Measurements from ENCODE around the gene FNDC3B.

FNDC3B gene

DNA sequence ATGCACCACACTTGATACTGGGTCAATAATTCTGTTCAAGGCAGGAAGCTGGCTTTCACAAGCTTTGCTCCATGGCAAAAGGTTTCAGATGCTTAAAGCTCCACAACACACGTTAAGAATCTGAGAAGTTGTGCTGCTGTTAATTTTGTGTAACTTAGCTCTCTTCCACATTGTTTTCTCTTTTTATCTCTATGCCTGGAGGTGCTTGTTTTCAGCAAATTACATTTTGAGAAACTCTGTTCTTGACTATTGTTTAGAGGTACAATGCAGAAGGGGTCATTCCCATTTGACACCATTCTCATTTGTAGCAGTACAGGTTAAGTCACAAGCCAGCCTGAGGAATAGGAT, 156.0 kb downstream of the FNDC3B start:
- DNase-seq: no peak

DNA sequence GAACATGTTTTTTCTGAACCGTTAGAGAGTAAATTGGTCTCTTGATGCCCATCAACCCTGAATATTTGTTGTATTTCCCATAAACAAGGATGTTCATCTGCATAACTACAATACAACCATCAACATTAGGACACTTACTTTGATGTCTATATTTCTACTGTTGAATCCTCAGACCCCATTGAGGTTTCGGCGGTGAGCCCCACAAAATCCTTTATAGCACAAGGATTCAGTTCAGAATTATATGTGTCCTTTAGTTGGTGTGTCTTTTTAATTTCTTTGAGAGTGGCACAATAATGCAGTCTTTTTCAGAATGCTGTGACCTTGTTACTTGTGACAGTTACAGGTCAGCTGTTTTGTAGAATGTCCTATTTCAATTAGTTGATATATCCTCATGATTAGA, 158.0 kb downstream of the FNDC3B start:
- DNase-seq: no peak

DNA sequence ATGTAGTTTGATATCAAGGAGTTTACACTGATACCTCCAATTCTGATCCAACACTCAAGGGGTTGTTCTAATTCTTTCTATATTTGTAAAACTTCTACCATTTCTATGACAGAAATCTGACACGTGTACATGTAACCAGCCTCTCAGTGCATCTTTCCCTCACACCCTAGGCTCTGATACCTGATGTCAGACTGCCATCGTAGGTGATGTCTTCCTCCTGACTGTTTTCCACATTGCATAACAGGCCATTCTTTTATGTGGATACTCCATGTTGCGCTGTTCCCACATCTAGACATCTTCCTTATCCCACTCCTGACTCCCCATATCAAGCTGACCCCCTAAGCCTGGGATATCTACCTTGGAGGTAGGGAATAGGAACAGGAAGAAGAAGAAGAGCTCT, 159.1 kb downstream of the FNDC3B start:
- DNase-seq: no peak

DNA sequence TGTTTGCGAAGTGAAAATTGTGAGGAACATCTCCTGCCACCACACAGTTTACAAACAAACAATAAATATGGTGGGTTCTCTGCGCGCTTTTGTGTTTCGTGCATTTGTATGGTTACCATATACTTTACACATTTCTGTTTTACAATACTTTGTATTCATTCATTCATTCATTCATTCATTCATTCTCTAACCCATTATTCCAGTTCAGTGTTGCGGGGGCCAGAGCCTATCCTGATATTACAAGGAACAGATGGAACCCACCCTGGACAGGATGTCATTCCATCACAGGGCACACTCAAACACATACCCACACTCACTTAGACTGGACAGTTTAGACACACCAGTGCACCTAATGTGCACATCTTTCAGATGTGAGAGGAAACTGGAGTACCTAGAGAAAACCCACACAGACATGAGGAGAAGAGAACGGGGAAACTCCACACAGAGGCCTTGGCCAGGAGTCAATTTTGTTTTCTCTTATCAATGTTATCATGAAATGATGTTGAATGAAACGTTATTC, 160.5 kb downstream of the FNDC3B start:
- DNase-seq: no peak

DNA sequence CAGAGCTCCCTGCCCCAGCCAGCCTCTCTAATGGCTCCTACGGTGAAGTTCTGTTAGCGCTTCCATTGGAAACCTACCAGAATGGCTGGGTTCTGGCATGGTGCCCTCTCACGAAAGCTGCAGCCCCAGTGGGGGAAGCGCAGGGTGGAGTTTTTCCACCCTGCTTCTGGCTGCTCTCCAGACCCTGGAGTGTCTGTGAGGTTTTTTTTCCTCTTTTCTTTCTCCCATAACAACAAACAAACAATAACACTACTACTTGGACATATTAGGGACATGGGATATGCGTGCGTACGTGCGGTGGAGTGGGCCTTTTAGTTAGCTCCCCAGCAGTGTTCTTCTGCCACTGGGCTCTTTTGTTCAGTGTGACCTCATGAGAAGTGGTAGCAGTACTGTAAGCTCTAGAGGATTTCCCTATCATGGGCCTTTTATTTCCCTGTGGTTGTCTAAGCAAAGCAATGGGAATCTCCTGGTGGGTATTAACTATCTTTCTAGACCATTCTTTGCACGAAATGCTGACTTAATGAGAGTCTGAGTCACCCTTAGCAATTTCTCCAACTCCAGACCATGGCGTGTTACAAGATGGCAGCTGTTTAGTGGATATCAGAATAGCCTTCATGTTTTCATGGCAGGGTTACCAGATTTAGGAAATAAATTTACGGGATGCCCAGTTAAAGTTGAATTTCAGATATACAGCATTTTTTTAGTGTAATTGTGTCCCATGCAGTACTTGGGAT, 161.9 kb downstream of the FNDC3B start:
- DNase-seq: no peak

DNA sequence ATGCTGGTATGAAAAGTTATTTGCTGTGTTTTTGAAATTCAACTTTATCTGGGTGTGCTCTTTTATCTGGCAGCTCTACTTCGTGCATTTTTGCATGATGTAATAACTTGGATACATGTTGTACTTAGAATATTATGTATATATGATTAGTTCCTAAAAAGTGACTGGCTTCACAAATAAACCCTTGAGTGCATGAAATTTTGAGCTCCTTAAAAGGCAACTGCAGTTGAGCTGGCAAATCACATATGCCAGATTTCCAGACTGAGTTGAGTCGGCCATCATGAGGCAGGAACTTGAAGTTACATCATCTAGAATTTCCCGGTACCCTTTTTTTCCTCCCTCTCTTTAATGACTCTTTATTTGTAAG, 162.5 kb downstream of the FNDC3B start:
- DNase-seq: no peak

DNA sequence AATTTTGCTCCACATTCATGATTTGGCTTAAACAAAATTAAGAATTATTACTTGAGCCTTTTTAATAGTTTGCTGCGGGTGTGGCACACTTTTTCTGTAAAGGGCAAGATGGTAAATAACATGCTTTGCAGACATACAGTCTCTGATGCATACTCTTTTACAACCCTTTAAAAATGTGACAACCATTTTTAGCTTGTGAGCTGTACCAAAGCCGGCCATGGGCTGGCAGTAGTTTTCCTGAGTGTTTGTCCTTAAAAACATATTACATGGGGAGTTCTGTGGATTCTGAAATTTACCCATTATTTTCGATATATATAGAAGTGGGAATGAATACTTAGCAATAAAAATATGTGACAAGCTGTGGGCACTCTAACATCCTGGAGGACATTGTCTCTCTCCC, 163.4 kb downstream of the FNDC3B start:
- DNase-seq: no peak

DNA sequence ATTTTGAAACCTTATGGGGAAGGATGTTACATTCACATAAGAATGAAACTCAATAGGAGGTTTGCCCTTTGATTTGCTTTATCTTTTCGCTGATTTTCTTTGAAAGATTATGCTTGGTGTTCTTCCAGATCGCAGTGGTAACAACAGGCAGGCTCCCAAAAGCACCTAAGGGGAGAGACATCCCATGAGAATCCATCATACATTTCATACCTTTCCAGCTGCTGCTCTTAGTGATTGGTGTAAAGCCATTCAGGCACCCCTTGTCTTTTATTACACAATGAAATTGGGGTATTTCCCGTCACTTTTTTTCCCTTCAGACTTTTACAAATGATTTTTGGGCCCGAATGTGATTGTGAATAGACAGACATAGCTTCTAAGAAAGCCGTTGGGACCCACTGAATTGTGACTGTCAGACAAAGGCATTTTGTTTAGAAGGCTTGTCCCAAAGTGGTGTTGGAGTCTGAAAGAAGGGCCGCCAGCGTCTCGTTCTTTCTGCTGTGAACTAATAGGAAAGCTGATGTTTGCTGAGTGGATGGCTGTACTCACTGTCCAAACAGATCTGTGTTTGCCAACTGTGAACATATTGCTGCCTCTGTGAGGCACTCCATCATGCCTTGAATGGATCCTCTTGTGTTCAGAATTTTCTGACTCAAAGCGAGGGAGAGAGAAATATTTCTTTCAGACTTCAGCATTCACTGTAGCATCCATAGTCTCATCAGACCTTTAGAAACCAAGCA, 164.3 kb downstream of the FNDC3B start:
- no peak for DNase-seq

DNA sequence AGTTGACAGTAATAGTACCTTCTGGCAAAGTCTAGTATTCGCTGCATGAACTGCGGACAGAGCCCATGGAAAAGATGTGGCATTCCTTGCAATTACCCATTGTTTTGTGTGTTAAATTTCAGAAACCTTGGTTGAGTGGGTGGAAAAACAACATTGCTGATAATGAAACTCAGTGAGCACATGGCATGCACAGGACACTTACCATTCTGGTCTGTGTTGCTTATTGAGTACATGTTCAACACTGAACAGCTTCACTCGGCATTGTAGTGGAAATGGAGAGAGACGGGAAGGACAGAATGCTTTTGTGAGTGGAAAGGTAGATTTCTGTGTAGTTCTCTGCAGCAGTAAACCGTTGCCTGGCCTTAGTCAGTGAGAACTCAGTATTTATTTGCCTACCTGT, 165.3 kb downstream of the FNDC3B start:
- no peak for DNase-seq

DNA sequence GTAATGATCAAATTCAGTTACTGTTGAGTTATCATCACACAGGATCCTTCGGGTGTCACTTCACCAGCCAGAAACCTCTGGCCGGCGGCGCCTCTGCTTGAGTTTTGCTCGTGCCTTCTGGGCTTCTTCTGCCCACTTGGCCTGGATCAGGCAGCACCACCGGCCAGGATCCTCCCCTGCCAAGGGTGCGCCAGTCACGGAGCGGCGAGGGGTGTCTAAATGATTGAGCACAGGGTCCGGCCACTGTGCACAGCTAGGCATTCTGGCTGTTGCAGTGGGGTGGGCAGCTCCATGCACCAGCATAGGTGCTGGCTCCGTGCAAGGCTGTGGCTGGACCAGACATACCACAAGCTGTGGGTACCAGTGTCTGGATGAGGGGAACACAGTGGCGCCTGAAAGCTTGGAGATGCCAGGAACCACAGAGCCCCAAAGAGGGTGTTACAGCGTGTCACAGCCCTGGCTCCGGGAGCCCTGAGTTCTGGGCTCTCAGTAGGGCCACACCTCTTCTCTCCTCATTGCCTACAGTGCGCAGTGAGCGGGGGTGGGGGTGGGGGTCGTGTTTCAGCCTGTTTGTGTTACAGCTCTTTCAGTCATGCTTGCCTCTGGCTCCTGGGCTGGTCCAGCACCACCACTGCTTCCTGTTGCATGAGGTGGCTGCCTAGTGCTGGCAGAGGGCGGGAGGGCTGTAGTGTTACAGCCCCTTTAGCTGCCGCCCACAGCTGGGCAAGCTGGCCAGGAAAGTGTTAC, 169.4 kb downstream of the FNDC3B start:
- no peak for DNase-seq

DNA sequence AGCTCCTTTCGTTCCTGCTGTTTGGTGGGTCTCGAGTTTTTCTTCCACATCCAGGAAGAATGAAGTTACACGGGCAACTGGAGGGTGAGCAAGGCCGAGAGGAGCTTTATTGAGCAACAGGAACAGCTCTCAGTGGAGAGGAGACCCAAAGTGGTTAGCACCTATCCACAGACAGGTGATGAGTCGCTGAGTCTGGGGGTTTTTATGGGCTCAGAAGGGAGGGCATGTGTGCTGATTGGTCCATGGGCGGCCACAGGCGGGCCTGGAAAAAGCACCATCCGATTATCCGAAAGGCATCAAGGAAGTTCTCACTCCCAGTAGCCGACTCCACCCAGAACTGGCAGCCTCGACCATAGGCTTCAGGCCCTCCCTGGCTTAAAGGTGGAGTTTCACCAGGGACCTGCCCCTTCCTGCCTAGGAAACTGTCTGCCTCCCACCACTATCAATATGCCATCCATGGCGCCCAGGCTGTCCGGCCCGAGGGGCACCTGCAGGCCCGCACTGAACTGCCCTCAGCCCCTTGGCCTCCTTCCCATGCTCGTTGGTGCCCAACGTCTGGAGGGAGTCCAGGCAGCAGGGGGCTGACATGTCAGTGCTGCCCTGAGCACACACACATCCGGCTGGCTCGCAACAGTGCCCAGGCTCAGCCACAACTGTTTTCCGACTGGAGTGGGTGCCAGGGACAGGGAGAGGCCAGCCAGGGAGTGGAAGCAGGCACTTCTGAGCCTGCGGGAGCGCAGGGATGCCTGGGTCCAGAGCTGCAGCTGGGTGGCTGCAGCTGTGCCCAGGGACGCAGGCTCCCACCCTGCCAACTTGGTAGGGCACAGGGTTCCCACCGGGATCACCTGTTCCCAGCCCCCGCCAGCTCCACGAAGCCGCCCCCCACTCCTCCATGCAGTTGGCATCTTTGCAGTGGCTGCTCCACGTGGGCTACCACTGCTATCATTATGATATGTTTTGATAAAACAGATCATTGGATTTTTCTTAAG, 170.2 kb downstream of the FNDC3B start:
- no peak for DNase-seq

DNA sequence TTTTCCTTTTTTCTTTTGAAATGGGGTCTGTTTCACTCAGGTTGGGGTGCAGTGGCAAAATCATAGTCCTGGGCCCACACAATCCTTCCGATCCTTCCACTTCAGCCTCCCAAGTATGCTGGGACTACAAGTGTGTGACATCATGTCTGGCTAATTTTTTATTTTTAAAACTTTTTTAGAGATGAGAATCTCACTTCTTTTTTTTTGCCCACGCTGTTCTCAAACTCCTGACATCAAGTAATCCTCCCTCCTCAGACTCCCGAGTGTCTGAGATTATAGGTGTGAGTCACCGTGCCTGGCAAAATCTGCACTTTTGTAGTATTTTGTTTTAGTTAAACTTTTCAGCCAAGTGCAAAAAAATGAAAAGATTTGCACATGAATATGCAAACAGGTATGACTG, 171.0 kb downstream of the FNDC3B start:
- no peak for DNase-seq

DNA sequence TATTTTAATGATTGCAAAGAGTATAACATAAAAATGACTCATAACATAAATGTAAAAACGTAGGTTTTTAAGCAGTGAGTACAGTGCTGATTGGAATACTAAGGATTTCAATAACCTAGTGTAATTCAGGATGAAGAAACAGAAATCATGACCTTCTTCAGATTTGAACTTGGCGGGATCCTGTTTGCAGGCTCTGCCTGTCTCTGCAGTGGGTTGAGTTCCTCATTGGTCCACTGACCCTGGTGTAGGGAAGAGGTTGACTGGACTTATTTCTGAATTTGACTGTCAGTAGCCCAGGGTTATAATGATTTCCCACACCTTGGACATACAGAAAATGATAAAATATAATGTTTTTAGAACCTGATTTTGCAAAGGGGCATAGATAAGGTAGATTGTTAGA, 171.7 kb downstream of the FNDC3B start:
- no peak for DNase-seq

DNA sequence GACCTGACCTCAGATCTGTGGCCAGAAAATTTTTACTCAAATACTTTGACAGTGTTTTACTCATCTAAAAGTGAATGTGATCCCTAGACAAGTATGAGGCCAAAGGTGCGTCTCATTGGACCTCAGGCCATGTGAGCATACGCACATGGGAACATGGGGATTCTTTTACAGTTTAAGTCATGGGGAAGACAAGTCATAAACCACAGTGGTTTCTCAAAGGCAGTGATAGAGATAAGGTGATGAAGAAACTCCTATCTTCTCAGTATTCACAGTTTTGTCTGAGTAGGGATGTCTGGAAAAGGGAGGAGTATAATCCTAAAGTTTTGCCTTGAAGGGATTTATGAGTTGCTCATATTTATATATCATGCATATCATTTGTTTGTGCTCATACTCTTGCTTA, 173.8 kb downstream of the FNDC3B start:
- DNase-seq: no peak

DNA sequence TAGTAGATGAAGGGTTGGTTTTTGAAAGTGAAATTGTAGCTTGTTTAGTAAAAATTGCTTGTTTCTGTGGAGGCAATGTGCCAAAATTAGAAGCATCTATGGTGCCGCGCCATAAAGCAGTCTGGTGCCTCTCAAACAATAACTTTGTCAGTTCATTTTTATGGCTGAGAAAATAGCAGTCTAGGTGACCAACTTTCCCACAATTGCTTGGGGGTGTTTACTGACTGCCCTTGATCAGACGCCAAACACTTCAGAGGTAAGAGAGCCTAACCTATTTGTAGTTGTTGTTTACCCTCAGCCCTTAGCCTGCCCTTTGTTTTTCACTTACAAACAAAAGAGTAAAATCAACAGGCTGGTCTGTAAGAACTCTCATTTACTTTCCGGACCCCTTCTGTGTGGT, 174.5 kb downstream of the FNDC3B start:
- no peak for DNase-seq

DNA sequence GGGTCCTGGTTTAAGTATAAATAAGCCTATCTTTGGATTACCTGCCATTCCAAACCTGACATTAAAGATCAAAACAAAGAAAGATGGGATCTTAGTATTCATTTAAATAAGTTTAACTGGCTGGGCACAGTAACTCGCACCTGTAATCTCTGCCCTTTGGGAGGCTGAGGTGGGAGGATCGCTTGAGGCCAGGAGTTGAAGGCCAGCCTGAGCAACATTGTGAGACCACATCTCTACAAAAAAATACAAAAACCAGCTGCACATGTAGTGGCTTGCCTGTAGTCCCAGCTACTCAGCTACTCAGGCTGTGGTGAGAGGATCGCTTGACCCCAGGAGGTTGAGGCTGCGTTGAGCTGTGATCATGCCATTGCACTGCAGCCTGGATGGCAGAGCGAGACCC, 176.9 kb downstream of the FNDC3B start:
- no peak for DNase-seq

DNA sequence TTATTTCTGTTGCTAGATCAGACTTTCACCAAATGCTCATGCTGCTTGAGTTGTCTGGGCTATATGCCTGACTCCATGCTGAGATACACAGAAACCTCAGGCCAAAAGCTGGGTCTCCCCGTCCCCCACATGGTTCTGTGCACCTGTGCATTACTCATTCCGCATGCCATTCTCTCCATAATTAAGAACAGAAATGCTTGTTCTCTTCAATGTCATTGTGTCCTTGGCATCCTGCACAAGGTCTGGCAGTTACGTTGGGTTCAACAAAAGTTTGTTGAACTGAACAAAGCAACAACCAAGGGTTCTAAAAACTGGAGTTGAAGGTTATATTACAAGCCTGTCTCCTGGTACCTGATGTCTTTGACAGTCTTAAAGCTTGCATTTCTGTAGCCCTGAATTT, 177.5 kb downstream of the FNDC3B start:
- DNase-seq: no peak

DNA sequence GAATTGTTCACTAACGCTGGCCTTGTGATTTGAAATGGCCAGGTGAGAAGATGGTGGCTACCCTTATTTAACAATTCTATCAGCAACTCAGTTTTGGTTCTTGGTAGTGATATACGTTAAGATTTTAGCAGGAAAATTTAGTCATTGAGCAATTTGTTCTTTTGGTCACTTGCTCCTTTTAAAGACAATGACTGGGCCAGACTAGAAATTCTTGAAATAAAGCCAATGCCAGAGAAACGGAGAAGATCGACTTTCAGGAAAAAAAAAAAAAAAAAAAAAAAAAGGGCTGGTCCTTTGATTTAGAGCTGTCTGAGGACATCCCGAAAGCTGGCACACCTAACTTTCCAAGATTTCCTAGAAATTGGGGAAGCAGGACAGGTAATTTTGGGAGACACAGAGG, 178.5 kb downstream of the FNDC3B start:
- DNase-seq: no peak

DNA sequence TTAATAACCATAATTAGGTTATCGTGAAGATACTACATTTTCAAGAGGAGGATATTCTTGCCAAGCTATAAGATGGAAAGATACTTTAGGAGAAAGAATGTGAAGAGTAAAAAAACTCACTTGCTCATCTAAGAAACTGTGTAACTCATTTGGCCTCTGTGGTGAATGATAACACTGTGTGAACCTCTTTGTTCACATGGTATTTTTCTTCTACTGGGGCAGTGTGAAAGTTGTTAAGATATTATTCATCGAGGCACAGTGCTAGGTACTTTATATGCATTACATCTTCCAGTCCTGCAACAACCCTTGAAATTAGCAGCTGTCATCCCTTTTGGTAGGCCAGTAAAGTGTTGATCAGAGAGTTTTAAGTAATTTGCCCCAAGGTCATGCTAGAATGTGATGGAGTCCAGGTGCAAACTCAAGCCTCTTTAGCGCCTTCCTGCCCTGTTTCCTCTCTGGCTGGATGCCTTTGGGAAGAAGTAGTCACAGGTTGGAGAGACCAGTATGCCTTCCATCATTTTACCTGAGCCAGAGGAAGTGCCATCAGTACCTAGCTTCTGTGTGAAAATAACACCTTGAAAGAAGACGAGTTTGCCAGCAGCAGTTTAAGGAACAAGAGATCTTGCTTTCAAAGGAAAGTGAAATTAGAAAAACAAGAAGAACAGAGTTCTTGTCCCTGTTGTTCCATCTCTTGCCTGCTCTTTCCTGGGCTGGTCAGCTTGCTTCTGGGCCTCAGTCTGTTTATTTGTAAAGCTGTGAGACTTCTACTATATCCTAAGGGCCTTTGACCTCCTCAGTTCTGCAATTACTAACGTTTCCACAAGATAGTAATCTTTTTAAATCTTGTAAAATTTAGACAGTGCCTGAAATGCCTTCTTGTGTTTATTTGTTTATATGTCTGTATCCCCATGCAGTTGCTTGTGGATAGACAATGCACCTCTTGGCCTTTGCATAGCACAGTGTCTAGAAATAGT, 179.3 kb downstream of the FNDC3B start:
- no peak for DNase-seq

DNA sequence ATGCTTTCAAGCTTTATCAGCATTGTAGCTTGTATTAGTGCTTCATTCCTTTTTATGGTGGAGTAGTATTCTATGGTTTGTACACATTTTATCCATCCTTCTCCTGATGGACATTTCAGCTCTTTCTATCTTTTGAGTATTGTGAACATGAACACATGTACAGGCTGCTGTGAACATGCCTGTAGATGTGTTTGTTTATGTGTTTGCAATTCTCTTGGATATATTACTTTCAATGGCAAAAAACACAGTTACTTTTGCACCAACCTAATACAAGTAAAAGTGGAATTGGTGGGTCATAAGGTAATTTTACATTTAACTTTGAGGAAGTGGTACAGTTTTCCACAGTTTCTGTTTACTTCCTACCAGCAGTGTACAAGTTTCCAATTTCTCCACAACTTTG, 180.4 kb downstream of the FNDC3B start:
- DNase-seq: no peak

DNA sequence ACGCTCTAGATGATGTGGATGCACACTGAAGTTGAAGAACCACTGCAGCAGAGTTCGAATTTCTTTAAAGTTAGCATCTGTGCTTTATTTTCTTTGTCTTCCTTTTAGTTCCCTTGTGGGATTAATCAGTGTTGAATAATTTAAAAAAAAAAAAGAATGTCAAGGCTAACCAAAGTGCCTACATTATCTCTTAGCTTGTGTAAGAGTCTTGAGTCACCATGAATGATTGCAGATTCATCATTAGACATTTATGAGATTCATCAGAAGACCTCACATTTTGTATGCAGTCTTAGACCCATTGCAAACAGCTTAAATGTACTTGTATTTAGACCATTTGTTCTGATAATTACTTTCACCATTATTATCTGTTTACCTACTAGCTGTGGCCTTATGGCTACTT, 182.2 kb downstream of the FNDC3B start:
- no peak for DNase-seq
